NCI-H1105 treated with DMSO at 0.1 percent for 48 hours (cell line): ENCODE measurements around the gene SLC6A7.

Experiments
- DNase-seq: peaks from one replicate; lab custom pipeline; 2025; lab: John Stamatoyannopoulos, UW

Gene SLC6A7

DNA sequence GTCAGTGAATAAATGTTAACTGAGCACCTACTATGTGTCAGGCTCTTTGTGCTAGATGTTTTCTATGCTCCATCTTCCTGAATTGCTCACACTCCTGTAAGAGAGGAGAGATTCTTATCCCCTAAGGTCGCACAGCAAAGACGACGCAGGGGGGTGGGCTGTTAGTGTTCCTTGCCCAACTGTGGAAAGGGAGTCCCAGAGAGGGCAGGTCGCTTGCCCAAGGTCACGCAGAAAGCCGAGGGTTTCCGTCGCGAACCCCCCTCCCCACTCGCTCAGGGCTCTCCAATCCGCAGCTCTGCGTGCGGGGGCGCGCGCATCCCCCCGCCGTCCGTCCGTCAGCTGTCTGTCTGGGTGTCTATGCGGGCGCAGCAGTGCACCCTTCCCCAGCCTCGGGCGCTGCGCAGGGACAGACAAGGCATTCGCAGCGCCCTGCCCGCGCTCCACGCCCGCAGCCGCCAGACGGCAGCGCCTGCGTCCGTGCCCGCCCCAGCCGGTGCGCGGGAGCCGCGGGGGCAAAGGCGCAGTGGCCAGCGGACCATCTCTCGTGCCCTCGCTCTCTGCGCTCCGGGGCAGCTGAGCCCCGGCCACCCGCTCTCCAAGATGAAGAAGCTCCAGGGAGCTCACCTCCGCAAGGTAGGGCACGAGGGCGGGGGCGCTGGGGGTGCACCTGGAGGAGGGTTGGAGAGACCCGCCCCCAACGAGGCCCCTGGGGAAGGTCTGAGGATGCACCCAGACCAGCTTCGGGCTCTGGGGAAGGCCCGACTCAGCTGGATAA lies at the start of gene SLC6A7:
Gene SLC6A7 (plus strand): TSS at position 335 of the 775 bp plus-strand sequence. CDS start 266 bp downstream, at position 601.
- no peak for DNase-seq

DNA sequence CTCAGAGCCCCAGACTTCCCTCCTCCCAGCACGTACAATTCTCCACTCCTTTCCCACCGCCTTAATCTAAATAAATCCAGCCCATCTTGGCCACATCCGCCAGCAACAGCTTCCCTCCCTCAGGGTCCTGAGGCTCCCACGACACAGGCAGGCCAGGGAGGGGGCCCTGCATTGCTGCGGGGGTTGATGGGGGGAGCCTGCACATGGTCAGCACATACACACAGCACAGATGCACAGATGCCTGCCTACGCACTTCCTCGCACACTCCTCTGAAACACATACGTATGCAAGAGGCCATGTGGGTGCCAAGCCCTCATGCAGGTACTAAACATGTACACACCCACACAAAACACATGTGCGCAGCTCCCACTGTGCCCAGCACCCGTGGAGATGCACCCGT lies 49.0 kb upstream of the SLC6A7 start:
- DNase-seq = no peak

DNA sequence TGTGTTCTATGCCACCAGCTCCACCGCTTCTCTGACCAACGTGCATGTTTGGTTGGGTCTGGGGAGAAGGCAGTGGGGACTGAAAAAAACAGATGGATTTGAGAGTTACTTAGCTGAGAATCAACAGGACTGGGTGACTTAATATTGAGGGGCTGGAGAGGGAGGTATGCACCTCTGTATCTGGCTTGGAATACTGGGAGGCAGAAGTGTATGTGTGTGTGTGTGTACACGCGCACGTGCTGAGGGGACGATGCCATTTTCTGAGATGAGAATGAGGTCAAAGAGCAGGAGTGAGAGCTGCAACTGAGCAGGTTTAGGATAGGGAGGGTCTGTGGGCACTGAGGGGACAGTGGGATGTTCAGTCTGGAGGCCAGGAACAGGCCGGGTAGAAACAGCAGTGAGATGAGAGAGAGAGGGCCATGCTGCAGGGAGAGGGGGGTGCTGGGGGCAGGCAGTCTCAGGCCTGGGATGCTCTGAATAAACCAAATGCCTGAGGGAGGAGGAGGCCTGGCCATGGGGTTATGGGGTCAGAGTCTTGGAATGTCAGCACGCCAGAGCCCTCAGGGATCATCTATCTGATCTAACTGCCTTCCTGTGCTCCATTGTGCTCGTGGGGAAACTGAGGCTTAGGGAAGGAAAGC lies 48.2 kb upstream of the SLC6A7 start:
- DNase-seq = no peak

DNA sequence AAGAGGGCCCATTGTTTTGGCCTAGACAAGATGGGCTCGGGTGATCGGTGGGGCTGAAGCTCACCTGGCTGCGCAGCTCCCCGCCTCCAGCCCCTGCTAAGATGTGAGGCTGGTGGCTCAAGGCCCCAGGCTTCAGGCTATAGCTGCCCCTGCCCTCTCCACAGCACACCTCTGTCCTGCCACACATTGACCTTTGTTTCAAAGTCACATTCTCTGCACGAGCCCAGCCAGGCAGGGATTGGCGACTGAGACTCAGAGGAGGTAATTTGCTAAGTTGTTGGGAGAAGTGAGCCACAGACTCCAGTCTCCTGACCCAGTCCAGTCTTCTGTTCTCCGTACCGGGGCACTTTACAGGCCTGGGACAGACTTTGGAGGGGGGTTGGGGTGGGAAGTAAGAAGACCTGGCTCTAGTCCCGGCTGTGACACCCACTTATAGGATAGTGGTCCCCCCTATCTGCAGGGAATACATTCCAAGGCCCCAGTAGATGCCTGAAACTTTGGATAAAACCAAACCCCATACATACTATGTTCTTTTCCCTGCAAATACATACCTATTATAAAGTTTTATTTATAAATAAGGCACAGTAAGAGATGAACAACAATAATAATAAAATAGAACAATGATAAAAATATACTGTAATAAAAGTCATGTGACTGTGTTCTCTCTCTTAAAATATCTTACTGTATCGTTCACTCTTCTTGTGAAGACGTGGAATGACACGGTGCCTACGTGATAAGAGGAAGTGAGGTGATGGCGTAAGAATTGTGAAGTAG lies 47.5 kb upstream of the SLC6A7 start:
- no peak for DNase-seq

DNA sequence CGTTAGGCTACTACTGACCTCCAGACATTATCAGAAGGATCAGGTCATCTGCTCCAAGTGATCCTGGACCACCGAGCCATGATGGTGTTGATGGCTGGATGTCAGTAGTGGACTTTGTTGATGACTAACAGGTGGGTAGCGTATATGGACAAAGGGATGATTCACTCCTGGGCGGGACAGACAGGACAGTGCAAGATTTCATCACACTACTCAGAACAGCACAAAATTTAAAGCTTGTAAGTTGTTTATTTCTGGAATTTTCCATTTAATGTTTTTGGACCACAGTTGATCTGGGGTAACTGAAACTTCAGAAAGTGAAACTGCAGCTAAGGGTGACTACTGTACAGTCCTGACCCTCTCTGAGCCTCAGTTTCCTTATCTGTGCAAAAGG lies 46.9 kb upstream of the SLC6A7 start:
- no peak for DNase-seq

DNA sequence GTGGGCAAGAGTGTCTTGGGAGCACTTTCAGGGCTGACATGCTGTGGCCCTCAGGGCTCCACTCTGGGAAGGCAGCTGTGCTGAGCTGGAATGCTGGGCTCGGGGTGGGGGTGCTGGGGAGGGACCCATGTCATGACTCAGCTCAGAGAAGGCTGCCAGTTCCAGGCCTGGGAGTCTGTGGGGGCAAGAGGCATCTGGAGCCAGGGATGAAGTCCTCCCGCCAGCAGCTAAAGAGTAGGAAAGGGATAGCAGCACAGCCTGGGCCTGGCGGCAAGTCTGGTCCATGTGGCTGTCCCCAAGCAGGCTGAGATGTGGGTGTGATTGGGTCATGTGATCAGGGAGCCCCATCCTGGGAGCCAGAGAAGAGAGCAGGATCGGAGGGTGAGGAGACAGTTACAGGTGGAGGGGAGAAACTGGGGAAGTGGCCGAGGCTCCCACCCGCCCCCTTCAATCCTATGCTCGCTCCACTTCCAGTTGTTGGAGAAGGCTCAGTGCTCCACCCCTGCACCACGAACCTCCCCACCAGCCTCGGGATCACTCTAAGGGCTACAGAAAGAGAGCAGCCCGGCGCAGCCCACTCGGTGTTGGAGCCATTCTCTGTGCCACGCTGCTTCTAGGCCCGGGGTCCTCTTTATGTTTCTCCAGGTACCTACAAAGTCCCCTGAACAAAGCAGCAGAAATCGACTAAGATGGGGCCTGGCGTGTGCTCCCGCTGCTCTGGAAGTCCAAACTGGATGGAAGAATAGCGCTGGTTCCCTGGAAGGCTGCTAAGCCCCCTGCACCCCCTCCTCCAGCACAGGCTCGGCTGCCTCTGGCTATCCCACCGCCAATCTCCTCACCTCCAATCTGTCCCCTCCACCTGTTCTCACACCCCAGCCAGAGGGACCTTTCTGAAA lies 46.3 kb upstream of the SLC6A7 start:
- DNase-seq = no peak

DNA sequence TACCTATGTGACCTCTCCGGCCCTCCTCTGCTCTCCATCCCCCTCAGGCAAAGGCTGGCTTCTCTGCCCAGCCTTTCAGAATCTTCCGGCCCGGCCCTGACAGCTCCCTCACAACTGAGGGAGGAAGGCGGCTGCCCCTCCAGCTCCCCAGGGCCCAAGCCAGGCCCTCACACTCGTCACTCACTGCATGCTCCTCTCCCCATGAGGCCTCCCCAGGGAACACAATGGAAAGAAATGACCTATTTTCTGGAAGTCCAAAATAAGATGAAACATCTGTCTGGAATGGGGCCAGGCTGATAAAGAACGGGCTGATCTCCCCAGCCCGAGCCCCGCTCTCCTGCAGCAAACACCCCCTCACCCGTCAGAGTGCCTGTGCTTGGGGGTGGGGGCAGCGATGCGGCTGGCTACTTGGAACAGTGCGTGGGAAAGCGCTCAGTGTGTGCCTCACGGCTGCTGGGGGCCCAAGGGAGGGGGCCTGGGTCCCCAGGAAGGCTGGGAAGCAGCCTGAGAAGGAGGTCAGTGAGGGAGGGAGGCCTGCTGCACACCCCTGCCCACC lies 45.5 kb upstream of the SLC6A7 start:
- no peak for DNase-seq

DNA sequence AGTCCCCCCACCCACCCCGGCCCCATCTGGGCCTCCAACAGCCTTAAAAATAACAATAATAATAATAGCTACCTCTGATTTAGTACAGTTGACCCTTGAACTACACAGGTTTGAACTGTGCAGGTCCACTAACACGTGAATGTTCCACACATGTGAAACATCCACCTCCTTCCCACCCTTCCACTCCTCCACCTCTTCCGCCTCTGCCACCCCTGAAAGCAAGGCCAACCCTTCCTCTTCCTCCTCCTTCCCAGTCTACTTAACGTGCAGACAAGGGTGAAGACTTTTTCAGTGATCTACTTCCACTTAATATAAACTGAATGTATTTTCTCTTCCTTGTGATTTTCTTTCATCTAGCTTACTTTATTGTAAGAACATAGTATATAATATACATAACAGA lies 45.0 kb upstream of the SLC6A7 start:
- DNase-seq = no peak

DNA sequence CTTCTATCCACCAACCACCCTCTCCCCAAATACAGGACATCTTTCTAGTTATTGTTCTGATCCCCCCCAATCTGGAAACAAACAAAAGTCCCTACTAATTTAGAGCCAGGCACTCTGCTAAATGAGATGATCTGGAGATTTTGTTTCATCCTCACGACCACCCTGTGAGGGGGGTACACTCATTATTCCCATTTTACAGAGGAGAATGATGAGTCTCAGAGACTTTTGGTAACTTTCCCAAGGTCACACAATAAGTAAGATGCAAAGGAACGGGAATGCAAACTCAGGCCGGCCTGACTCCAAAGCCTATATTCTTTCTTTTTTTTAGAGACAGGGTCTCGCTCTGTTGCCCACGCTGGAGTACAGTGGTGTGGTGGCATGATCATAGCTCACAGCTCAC lies 43.6 kb upstream of the SLC6A7 start:
- no peak for DNase-seq

DNA sequence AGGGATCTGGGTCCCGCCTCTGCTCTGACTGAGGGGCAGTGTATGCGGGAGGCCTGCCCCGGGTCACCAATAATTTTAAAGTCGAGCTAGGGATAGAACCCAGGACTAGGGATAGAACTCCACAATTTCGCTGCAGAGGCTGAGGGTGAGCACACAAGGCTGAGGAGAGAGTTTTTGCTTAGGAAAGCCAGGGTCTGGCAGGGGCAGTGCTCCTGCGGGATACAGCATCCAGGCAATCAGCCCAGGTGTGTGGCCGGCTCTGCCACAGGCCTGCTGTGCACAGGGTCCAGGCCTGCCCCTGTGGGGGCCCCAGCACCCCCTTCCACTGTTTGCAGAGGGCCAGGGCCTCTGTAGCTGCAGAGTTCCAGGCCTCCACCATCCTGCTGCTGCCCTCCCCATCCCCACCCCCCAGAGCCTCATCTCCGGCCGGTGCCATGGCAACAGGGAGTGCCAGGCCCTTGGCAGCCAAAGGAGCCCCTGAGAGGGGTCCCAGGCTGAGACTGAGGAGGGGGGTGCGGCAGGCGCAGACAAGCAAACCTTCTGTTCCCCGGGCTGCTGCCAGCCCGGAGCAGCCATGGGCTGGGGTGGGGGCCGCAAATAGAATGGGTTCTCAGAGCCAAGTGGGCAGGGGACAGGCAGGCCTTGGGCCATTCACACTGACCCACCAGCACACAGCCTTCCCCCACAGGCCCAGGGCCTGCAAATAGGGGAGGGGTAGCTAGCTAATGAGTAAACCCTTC lies 42.8 kb upstream of the SLC6A7 start:
- no peak for DNase-seq

DNA sequence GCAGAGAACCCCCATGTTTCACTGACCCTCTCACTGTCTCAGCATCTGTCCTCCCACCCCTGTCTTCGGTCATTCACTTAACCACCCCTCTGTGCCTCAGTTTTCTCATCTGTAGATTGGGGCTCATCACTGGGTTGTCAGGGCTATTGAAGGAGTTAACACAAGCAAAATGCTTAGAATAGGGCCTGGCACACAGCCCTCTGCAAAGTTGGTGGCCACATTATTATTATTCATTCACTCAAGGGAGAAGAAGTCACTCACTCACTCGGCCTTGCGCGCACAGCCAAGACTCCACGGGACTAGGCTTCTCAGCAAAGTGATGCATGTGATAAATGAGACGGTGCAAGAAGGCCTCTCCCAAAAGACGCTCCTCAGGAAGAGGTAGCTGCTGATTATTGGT lies 42.2 kb upstream of the SLC6A7 start:
- no peak for DNase-seq

DNA sequence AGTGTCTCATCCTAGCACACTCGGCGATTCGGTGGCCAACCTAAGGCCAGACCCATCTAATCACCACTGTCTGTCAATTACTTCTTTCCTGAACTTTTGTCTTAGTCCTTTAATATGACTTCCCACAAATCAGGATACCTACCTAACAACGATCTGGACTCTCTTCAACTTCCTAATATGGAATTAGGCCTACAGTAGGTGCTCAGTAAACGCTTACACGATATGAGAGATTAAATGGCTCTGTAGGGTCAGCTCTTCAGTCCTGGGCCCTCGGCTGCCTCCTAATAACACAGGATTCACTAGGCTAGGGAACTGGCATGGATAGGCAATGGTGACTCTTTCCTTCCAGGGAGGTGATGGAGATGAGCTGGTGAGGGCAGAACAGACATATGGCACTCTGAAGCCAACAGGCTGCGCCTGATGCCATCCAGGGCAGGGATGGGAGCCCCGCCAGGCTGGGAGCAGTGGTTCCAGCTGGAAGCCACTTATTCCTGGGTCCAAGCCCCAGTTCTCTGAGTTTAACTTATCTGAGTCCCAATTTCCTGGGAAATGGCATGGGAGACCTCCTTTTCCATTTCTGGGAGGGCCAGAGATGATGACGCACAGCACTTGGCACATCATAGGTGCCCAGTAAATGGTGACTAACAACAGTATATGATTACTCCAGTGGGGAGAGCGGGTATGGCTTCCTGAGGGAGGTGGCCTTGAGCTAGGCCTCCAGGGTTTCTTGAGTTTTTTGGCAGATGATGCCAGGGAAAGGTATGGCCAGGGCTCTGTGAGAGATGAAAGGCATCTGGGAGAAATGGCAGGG lies 41.5 kb upstream of the SLC6A7 start:
- no peak for DNase-seq

DNA sequence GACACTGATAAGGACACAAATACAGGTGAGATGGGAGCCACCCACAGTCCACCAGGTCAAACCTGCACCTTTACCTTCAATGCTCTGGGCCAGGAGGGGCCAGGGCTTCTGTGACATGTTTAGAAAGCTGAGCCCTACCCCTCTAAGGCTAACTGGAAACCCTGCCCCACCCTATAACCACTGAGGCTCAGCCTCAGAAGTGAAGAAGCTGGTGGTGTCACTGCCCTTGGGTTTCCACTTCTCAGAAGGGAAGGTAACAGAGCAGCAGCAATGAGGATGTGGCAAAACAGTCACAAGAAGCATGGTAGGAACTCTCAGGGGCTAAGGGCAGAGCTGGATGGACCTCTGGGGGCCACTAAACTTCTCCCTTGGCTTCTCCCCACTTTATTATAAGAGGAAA lies 40.2 kb upstream of the SLC6A7 start:
- DNase-seq = no peak

DNA sequence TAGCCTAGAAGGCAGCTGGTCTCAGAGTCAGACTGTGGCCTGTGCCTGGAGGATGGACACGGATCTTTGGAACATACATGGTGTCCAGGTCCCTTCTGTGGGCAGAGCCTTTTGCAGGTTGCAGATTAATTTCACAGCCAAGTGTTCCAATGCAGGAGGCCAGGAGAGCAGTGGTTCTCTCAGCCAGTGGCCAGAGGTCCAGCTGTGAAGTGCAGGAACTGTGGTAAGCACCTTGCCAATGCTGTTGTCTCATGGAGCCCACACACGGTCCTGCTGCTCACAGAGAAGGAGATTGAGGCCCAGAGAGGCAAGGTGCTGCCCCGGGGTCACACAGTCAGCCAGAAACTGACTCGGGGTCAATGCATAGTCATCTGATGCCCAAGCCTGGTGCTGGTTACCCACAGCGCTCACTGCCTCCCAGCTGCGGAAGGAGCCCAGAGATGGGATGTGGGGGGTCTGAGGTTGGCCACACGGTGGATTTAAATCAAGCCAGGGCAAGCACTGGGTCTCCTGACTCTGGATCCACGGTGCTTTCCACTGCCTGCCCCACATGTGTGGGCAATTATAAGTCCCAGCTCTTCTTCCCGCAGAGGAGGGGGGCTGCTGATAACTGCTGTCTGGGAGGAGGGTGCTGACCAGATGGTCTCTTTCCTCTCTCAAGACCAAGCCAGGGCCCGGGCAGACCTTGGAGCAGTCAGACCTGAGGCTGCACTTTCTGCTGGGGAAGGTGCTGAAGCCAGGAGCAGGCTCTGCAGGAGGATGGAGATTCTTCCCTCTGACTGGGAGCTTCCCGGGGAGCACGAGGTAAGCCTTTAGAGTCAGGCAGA lies 37.0 kb upstream of the SLC6A7 start:
- DNase-seq = no peak

DNA sequence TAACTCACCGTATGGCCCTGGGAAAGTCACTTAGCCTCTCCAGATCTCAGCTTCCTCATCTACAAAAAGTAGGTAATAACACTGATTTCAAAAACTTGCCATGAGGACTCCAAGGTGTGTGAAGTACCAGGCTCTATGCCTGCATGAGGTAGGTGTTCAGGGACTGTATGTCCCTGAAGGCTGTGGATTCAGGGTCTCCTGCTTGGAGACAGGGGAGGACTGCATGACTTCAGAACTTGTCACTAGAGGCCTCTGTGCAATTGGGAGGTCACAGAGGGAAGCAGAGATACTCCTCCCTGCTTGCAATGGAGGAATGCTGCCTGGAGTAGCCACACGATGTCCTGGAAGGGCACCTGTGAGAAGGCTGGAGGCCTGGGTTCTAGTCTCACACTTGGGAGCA lies 36.4 kb upstream of the SLC6A7 start:
- no peak for DNase-seq

DNA sequence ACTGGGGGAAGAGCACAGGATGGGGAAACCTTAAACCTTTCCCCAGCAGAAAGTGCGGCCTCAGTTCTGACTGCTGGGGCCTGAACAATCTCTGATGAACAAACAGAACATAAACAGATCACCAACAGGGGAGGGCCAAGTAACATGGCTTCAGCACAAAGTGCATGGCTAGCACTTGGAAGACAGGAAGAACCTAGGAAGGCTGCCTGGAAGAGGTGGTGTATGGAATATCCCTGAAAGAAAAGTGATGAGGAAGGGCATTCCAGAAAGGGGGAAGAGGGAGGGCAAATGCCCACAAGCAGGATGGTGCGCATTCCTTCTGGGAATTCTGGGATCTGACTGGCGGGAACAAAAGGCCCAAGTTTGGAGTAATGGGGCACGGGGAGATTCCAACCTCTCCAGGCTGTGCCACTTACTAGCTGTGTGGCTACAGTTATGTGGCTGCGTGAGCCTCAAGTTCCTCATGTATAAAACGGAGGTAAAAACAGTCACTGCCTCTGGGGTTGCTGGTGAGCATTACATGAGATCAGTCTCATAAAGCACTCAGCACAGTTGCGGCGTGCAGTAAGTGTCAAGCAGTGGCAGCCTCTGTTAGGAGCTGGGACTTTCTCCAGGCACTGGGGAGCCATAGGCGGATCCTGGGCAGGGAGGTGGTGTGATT lies 35.8 kb upstream of the SLC6A7 start:
- no peak for DNase-seq

DNA sequence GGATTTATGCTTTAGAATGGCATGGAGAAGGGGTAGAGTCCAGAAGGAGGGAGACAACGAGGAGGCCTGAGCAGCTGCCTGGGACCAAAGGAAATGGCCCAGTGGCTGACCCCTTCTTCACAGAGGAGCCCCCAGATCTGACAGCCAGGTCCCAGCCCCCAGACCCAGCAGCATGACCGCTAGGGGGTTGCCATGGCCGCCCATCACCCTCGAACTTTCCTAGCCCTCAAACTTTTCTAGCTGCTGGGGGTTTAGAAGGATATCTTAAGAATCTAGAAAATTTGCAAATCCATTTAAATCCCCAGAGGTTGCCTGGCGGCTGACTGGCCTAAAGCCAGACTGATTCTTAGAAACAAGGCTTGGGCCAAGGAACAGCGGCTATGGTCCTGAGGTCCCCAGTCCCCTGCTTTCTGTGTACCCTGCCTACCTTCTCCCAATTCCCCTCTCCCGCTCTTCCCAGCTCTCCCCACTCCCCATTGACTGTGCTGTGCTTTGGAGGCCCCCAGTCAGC lies 35.2 kb upstream of the SLC6A7 start:
- DNase-seq = no peak

DNA sequence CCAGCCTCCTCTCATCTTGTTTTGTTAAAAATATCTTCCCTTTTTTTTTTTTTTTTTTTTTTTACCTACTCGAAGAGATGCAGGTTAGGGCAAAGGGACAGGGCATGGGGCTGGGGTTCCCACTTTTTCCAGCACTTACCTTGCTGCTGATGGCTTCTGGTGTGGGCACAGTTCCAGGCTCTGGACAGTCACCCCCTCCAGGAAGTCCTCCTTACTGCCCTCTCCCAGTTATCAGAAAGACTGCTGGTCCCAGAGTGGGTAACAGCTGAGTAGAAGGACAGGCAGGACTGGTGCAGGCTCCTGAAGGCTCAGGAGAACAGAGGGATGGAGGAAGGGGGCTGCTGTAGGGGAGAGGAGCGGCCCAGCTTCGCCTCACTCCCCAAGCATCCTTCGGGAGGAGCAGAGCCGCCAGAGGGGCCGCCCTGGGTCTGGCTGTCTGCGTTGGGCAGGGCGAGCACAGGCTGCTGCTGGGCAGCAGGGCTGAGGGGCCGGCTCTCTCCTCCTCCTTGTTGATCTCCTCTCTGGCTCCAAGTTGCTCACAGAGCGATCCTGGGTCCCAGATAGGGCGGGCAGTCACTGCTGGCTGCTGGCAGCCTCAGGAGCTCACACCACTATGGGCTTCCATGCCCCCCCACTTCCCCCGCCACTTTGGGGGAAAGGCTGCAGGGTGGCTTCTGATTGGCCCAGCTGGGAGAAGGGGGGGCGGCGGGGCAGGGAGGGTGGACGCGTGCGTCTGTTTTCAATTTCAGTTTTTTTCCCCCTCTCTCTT lies 34.4 kb upstream of the SLC6A7 start, which contains the start of gene PDGFRB:
Gene PDGFRB (minus strand): TSS at position 588 of the 769 bp plus-strand sequence. CDS start 18,798 bp downstream, outside the sequence.
- DNase-seq = no peak
